Raji (cell line): ENCODE results near the gene WDR12.
A peak's percentile ranks its signal among the peaks of the same experiment; 100 is the strongest.

Source experiments
- POLR2A ChIP-seq: IDR thresholded peaks from 2 replicates; pipeline ENCODE4 v1.6.1; 2011; ENCODE audit warnings: low read depth, low read length, control low read depth; ENCODE audit not compliant: insufficient read depth

Gene WDR12

DNA sequence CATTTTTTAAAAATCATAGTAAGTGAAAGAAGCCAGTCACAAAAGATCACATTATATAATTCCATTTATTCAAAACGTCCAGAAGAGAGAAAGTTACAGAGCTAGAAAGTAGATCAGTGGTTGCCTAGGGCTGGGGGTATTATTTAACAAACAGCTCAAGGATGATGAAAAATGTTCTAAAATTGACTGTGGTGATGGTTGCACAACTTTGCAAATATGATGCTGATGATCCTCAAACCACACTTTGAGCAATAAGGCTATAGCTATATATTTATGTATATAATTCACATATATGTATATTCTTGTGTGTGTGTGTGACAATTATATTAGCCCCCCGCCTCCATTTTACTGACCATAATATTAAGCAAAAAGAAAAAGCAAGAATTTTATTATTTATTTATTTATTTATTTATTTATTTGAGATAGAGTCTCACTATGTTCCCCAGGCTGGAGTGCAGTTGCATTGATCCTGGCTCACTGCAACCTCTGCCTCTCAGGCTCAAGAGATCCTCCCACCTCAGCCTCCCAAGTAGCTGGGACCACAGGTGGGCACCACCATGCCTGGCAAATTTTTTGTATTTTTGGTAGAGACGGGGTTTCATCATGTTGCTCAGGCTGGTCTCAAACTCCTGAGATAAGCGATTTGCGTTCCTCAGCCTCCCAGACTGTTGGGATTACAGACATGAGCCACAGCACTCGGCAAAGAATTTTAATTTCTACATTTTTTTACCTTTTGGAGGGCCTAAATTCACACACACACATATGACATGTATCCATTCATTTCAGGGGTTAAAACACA is 1.9 kb downstream of the WDR12 start:
- no peak for TF ChIP-seq POLR2A

DNA sequence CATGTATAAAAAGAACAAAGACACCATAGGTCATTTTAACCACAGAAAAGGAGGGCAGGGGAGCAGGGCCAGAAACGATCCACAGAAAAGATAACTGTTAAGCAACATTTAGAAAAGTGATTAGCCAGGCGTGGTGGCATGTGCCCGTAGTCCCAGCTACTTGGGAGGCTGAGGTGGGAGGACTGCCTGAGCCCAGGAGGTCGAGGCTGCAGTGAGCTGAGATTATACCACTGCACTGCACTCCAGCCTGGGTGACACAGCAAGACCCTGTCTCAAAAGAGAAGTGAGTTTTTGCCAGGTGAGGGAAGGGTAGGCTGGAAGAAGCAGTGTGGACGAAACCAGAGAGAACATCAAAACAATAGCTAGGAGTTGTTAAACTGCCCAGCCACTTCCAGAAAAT is 3.3 kb downstream of the WDR12 start:
- no peak for TF ChIP-seq POLR2A

DNA sequence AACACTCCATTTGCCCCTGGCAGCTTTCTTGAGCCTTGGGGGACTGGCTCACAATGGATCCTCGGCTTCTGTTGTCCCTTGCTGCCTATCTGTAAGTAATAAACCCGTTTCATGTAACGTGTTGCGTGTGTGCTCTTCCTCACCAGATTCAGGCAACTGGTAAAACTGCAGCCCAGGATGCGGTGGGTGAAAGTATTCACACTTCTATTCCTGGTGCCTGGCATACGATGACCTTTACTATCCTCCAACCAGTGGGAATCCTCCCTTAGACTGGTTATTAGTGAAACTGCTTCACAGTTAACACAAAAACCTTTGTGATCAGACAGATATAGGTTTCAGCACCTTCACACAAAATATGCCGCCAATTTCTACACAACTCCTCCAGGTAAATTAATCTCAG is 26.3 kb downstream of the WDR12 start:
- no peak for TF ChIP-seq POLR2A

DNA sequence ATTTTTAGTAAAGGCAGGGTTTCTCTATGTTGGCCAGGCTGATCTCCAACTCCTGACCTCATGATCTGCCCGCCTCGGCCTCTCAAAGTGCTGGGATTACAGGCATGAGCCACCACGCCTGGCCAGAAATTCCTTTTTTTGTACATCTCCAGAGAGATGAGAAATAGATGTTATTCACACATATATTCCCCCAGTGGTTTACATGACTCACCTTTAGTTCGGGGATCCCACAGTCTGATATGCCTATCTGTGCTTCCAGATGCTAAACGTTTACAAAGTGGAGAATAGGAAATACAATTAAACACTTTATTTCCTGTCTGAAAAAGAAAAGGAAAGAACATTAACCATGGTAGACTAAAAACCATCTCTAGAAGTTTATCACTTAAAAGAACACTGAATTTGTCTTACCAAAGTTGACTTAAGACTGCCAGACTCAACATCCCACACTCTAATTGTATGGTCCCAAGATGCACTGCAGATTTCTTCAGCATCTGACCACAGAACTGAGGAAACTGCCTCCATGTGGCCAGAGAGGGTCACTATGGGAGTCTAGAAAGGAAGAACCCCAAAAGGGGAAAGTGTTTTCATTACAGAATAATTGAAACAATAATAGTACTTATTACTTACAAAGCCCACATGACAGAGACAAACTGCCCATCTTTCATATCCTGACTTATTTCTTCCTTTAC is 27.3 kb downstream of the WDR12 start:
- no peak for TF ChIP-seq POLR2A

DNA sequence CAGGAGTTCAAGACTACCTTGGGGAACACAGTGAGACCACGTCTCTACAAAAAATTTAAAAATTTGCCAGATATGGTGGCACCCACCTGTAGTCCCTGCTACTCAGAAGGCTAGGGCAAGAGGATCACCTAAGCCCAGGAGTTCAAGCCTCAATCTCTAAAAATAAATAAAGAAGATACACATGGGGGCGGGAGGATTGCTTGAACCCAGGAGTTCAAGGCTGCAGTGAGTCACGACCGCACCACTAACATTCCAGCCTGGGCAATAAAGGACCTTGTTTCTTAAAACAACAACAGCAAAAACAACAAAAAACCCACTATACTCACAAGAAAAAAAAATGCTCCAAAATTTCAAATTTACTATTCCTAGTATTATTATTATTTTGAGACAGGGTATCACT is 29.9 kb downstream of the WDR12 start:
- no peak for TF ChIP-seq POLR2A

DNA sequence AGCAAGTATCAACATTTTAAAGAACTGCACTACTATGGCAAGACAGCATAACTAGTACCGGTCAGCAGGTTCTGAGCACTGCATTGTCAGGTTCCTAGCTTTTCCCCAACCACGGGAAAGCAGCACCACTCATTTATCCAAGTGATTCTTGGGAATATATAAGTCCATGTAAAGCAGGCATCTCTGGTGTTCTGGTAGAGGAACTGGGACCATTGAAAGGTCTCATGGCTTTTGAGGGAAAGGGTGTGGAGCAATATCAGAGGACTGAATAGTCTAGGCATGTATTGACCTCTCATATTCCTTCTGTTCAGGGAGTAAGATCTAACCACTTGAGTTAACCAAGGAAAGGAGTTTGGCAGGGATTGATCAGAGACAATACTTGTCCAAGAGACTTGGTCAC is 33.8 kb downstream of the WDR12 start:
- no peak for TF ChIP-seq POLR2A

DNA sequence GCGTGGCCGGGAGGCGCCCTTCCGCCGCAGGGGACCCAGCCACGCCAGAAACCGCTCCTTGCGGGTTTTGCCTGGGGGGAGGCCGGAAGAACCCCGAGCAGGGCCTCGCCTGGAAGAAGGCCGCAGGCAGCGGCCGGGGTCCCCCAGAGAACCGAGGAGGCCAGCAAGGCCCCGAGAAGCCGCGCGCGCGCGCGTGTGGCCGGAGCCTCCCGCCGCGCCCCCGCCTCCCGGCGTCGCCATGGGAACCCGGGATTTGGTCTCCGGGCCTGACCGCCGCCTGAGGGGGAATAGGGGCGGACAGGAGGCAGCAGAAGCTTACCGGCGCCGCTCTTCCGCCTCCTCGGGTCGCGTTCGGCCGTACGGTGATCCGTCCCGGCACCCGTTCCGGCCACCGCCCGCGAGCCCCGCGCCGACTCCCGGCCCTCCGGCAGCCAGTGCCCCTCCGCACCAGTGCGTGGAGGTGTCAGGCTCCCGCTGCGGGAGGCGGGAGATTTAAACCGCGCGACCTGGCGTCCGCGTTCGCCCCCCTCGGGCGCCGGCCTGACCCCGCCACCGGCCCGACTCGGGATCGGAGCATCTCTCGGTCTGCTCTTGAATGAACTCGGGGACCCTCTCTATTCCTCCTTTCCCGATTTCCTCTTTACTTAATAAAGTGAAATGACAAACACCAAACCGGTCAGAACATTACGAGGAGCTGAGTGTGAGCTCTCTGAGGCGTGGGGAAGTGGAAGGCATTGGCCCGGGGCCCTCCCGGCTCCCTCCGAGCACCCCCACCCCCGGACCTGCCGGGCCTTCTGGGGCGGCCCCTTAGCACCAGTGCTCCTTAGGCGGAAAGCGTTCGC is 40.0 kb downstream of the WDR12 start, which contains the start of gene ICA1L:
Gene ICA1L, minus strand, starts transcription at position 467 of the 842 bp plus-strand sequence. CDS start 42,757 bp downstream, outside the sequence.
- TF ChIP-seq POLR2A = peak; percentile 47

DNA sequence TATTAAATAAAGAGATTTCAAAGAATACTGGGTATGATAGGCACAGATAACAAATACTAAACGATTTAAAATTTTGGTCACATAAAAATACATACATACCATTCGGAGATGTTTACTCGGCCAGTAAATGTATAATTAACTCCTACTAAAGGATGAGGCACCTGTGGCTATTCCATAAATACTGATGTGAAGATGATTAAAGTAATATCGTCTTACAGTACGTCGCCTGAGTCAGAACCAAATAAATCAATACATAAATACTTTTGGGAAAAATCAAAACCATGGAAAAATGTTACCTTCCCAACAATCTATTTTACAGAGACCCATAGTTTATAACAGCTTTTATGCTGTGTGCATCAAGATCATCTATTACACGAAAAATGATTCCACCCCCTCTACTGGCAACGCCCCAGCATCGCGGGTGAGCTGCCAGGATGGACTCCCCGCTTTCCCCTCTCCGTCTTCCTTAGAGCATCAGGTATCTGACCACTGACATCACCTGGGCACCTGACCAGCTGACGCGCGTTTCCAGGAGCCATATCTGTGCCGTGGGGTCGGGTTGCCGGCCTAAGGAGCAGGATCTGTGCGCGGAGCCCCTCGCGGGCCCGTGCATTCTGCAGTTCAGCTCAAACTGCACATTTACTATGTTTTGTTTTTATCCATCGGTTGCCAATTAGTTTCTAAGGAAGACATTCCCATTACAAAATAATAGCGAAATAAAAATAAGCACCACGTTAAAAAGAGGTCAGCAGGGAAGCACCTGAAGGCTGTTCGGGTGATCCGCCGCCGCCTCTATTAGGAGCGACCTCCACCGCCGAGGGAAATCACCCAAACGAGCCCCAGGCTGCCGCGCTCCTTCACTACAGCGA is 40.8 kb downstream of the WDR12 start:
- TF ChIP-seq POLR2A = peak; percentile 30

DNA sequence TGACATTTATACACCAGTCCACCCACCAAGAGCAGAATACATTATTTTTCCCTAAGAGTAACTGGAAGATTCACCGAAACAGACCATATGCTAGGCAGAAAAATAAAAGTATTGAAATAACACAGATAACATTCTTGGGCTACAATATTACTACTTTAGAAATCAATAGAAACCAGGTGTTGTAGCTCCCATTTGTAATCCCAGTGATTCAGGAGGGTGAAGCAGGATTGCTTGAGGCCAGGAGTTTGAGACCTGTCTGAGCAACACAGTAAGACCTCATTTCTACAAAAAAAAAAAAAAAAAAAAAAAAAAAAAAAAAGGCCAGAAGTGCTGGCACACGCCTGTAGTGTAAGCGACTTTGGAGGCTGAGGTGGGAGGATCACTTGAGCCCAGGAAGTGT is 49.5 kb downstream of the WDR12 start:
- no peak for TF ChIP-seq POLR2A

DNA sequence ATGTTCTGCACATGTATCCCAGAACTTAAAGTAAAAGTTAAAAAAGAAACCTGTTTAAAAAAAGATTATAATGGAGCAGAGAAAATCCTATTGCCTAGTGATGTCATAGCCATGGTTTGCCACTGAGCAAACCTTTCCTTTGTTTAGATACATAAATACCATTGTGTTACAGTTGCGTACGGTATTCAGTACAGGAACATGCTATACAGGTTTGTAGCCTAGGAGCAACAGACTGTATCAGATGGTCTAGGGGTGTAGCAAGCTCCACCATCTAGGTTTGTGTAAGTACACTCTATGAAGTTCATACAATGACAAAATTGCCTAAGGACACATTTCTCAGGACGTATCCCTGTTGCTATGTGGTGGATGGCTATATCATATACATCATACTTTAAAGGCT is 52.9 kb downstream of the WDR12 start:
- TF ChIP-seq POLR2A = no peak

DNA sequence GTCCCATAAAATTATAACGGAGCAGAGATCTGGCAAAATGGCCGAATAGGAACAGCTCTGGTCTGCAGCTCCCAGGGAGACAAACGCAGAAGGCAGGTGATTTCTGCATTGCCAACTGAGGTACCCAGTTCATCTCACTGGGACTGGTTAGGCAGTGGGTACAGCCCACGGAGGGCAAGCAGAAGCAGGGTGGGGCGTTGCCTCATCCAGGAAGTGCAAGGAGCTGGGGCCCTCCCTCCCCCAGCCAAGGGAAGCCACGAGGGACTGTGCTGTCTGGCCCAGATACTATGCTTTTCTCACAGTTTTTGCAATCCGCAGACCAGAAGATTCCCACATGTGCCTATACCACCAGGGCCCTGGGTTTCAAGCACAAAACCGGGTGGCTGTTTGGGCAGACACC is 62.7 kb downstream of the WDR12 start:
- TF ChIP-seq POLR2A = no peak

DNA sequence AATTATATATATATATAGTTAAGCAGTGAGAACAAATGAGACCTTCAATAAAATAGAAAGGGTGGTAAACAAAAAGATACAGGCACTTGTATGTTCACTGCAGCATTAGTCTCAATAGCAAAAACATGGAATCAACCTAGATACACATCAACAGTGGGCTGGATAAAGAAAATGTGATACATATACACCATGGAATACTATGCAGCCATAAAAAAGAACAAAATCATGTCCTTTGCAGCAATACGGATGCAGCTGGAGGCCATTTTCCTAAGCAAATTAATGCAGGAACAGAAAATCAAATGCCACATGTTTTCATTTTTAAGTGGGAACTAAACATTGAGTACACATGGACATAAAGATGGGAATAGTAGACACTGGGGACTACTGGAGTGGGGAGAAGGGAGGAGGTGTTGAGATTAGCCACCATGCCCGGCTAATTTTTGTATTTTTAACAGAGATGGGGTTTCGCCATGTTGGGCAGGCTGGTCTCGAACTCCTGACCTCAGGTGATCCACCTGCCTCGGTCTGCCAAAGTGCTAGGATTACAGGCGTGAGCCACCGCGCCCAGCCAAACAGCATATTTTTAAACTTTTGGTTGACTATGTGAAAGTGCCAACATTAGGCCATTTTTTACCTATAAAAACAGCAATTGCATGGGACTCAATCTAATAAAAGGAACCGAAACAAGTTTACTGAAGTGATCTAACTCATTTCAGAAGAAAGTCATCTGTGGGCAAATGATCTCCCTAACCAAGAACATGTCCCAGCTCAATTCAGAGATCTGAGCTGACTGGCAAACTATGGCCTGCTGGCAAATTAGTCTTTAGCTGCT is 63.6 kb downstream of the WDR12 start:
- no peak for TF ChIP-seq POLR2A

DNA sequence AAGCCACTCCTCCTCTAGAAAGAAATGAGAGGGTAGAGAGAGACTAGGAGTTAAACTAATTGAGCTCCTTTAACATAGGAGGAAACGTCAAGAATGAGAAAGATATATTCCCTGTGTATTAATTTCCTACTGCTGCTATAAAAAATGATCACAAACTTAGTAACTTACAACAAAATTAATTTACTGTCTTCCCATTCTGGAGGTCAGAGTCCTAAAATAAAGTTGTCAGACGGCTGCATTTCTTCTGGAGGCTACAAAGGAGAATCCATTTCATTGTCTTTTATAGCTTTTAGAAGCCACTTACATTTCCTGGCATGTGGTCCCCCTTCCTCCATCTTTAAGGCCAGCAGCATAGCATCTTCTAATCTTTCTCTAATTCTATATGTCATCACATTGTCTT is 66.8 kb downstream of the WDR12 start:
- TF ChIP-seq POLR2A = no peak

DNA sequence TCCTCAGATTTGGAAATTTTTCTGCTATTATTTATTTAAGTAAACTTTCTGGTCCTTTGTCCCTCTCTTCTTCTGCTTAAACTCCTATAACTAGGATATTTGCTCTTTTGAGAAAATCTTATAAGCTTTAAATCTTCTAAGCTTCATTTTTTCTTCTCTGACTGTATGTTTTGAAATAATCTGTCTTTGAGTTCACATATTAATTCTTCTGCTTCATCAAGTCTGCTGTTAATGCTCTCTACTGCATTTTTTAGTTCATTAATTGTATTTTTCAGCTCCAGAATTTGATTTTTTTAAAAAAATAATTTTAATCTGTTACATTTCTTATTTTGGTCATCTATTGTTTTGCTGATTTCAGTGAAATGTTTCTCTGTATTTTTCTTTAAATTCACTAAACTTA is 68.8 kb downstream of the WDR12 start:
- no peak for TF ChIP-seq POLR2A
